GM19240 (cell line): ENCODE results near the gene CFAP300.

Experiments
- DNase-seq: peaks from one replicate; pipeline ENCODE4 v3.0.0; 2011; ENCODE audit warnings: low spot score; ENCODE audit not compliant: insufficient read length

CFAP300 gene

GRCh38 chr11:102071497-102072472 is 24.5 kb downstream of the CFAP300 start:
- DNase-seq: no peak

- DNase-seq: no peak
Observed at GRCh38 chr11:102073253-102073652, 26.0 kb downstream of the CFAP300 start.

GRCh38 chr11:102079625-102080024 is 32.4 kb downstream of the CFAP300 start:
- DNase-seq: no peak

GRCh38 chr11:102081313-102081712 is 34.1 kb downstream of the CFAP300 start:
- no peak for DNase-seq

- DNase-seq: no peak
Observed at GRCh38 chr11:102085864-102086551, 38.8 kb downstream of the CFAP300 start.

- no peak for DNase-seq
Observed at GRCh38 chr11:102097186-102097585, 49.9 kb downstream of the CFAP300 start.

- DNase-seq: no peak
Observed at GRCh38 chr11:102099755-102100154, 52.5 kb downstream of the CFAP300 start.

- DNase-seq: no peak
Observed at GRCh38 chr11:102108734-102109440, 61.6 kb downstream of the CFAP300 start.

- no peak for DNase-seq
Observed at GRCh38 chr11:102109896-102110760, 62.9 kb downstream of the CFAP300 start, which contains the start of gene YAP1. Gene YAP1 (plus strand): TSS chr11:102110447. CDS start chr11:102110849, 402 bp downstream.

GRCh38 chr11:102110761-102111010 is 63.4 kb downstream of the CFAP300 start:
- no peak for DNase-seq

GRCh38 chr11:102111011-102111786 is 64.0 kb downstream of the CFAP300 start:
- no peak for DNase-seq

GRCh38 chr11:102111787-102112508 is 64.7 kb downstream of the CFAP300 start:
- DNase-seq: no peak

- DNase-seq: no peak
Observed at GRCh38 chr11:102112509-102112821, 65.2 kb downstream of the CFAP300 start.

GRCh38 chr11:102114032-102114431 is 66.8 kb downstream of the CFAP300 start:
- no peak for DNase-seq

GRCh38 chr11:102115557-102115956 is 68.3 kb downstream of the CFAP300 start:
- no peak for DNase-seq

GRCh38 chr11:102116453-102117205 is 69.4 kb downstream of the CFAP300 start:
- DNase-seq: no peak

GRCh38 chr11:102117472-102118113 is 70.4 kb downstream of the CFAP300 start:
- no peak for DNase-seq

GRCh38 chr11:102118937-102119336 is 71.7 kb downstream of the CFAP300 start:
- DNase-seq: no peak

- DNase-seq: no peak
Observed at GRCh38 chr11:102119997-102120396, 72.8 kb downstream of the CFAP300 start.
